Keratinocyte (primary cell): ENCODE results near the gene EPHA6. TPM values are rescaled to one million over a fixed set of nuclear protein-coding genes. Genes with fewer than 3 reads are reported as not detected.

Experiments used
- DNase-seq: peaks from one replicate; pipeline ENCODE4 v3.0.0-alpha.2; 2011; ENCODE audit warnings: low read depth, missing footprints, low spot score
- FAIRE-seq: peaks from 2 replicates; lab custom pipeline; 2011; peaks lifted over from hg19 to GRCh38; lab: Jason Lieb, UNC
- H2AFZ ChIP-seq: 2 replicates; pipeline ENCODE4 v1.6.0; 2012; ENCODE audit warnings: low read length, control low read depth, inconsistent platforms; ENCODE audit not compliant: control insufficient read depth
- H3K27ac ChIP-seq: 2 replicates; pipeline ENCODE4 v1.5.1; 2011; ENCODE audit warnings: low read length; ENCODE audit not compliant: control insufficient read depth, insufficient read depth
- H3K27me3 ChIP-seq: 3 replicates; pipeline ENCODE4 v1.6.0; 2011; ENCODE audit warnings: low read length; ENCODE audit not compliant: control insufficient read depth, insufficient read depth; ENCODE audit errors: extremely low read depth
- H3K36me3 ChIP-seq, 2 experiments: 2 replicates in 1 of 2; 3 replicates in 1 of 2; pipeline ENCODE4 v1.5.1; 2011; ENCODE audit warnings: low read length in 2 of 2, mild to moderate bottlenecking in 1 of 2; ENCODE audit not compliant: control insufficient read depth in 2 of 2, insufficient read depth in 2 of 2; ENCODE audit errors: extremely low read depth in 1 of 2
- H3K4me1 ChIP-seq: 3 replicates; pipeline ENCODE4 v1.5.1; 2011; ENCODE audit warnings: low read length; ENCODE audit not compliant: control insufficient read depth, insufficient read depth; ENCODE audit errors: extremely low read depth
- H3K4me2 ChIP-seq: 3 replicates; pipeline ENCODE4 v1.6.0; 2011; ENCODE audit warnings: low read depth, low read length; ENCODE audit not compliant: control insufficient read depth, insufficient read depth; ENCODE audit errors: extremely low read depth
- H3K4me3 ChIP-seq, 3 experiments: fragments of 200-600 bp in 1 of 3; sonication (generic) in 1 of 3; 2 replicates in 2 of 3; 3 replicates in 1 of 3; pipeline ENCODE4 v1.5.1; 2011 to 2016; ENCODE audit warnings: low read length in 3 of 3, mild to moderate bottlenecking in 3 of 3, control low read depth in 2 of 3, inconsistent platforms in 1 of 3, low read depth in 1 of 3, mixed read lengths in 1 of 3, mixed run types in 1 of 3, moderate library complexity in 1 of 3; ENCODE audit not compliant: control insufficient read depth in 2 of 3, insufficient read depth in 2 of 3; ENCODE audit errors: extremely low read depth in 1 of 3
- H3K79me2 ChIP-seq: 2 replicates; pipeline ENCODE4 v1.6.0; 2012; ENCODE audit warnings: low read length; ENCODE audit not compliant: control insufficient read depth, insufficient read depth
- H3K9ac ChIP-seq: 3 replicates; pipeline ENCODE4 v1.6.0; 2011; ENCODE audit warnings: low read length; ENCODE audit not compliant: control insufficient read depth, insufficient read depth; ENCODE audit errors: extremely low read depth
- H3K9me1 ChIP-seq: 3 replicates; pipeline ENCODE4 v1.6.0; 2011; ENCODE audit warnings: low read length; ENCODE audit not compliant: control insufficient read depth, insufficient read depth; ENCODE audit errors: extremely low read depth
- H3K9me3 ChIP-seq: 2 replicates; pipeline ENCODE4 v1.5.1; 2012; ENCODE audit warnings: low read depth, low read length; ENCODE audit not compliant: control insufficient read depth
- H4K20me1 ChIP-seq: 3 replicates; pipeline ENCODE4 v1.6.0; 2011; ENCODE audit warnings: low read length; ENCODE audit not compliant: control insufficient read depth, insufficient read depth; ENCODE audit errors: extremely low read depth
- CTCF ChIP-seq, 3 experiments: IDR thresholded peaks in 1 of 3; conservative IDR thresholded peaks in 1 of 3; optimal IDR thresholded peaks in 1 of 3; 2 replicates in 2 of 3; 3 replicates in 1 of 3; pipeline versions ENCODE3 to v1.5.1; 2011; ENCODE audit warnings: low read length in 3 of 3, mild to moderate bottlenecking in 3 of 3, moderate library complexity in 2 of 3, control low read depth in 1 of 3, inconsistent platforms in 1 of 3; ENCODE audit not compliant: insufficient read depth in 2 of 3; ENCODE audit errors: extremely low read depth in 1 of 3
- EZH2 ChIP-seq: IDR thresholded peaks from one replicate; pipeline ENCODE4 v1.6.1; 2012; ENCODE audit warnings: inconsistent platforms, mild to moderate bottlenecking, low read length, moderate library complexity
- dilution Hi-C: fragments of 300-500 bp; cut with MboI; formaldehyde crosslinking; loops from one replicate; pipeline ENCODE4 v1.7.0; 2020; ENCODE audit warnings: low sequenced_read_pairs; ENCODE audit not compliant: extremely low pct_ligation_motif_present
- polyA plus RNA-seq, 5 experiments: library from polyadenylated mRNA; depleted of rRNA in 3 of 5; stranded (reverse) in 3 of 5; stranded (forward) in 1 of 5; unstranded in 1 of 5; fragments of >200 nt; gene quantifications; 1 replicate in 1 of 5; 2 replicates in 3 of 5; 3 replicates in 1 of 5; pipeline versions ENCODE4 v1.2.1 to v1.2.3, GENCODE V29; 2011 to 2012; ENCODE audit warnings: missing spikeins in 2 of 5, low read depth in 1 of 5, low replicate concordance in 1 of 5

The EPHA6 gene
- polyA plus RNA-seq, 1 donor (not counting 4 experiments of a cell fraction or from before 2014, with no cell fraction given) = not detected

- Histone ChIP-seq H3K9me1 (no peaks in the 10 kb centered on the region), H3K27ac (no peak overlapping the region), H3K4me2 (no peak overlapping the region), H4K20me1 (no peaks in the 10 kb centered on the region), H3K79me2 (no peaks in the 10 kb centered on the region), H3K9ac (no peak overlapping the region), H3K27me3 (no peaks in the 10 kb centered on the region), H3K36me3 (no peaks in the 10 kb centered on the region), H3K4me3 (no peak overlapping the region), H3K4me1 (no peaks in the 10 kb centered on the region), H3K9me3 (no peaks in the 10 kb centered on the region), H2AFZ (no peak overlapping the region)
- FAIRE-seq (no peak), DNase-seq (no peak)
- dilution Hi-C loops = no loop called here
- TF ChIP-seq CTCF (optimal IDR thresholded peaks at IDR 0.05 in 1 of 3, IDR thresholded peaks at IDR 0.05 in 1 of 3, conservative IDR thresholded peaks at IDR 0.05 in 1 of 3; ENCODE audit: extremely low read depth in 1 of 3, insufficient read depth in 2 of 3, low read length in 3 of 3) = no peak
- TF ChIP-seq EZH2 = no peak
These were observed 963.8 kb downstream of the EPHA6 start for GRCh38 chr3:97778152-97778551.

GRCh38 chr3:97793420-97794019 lies 979.1 kb downstream of the EPHA6 start:
- Histone ChIP-seq H3K4me3 (no peak overlapping the region), H3K79me2 (no peaks in the 10 kb centered on the region), H2AFZ (no peak overlapping the region), H3K27ac (no peak overlapping the region), H3K4me2 (no peak overlapping the region), H3K4me1 (no peaks in the 10 kb centered on the region), H3K27me3 (no peaks in the 10 kb centered on the region), H3K9me3 (no peaks in the 10 kb centered on the region), H3K9me1 (no peaks in the 10 kb centered on the region), H3K9ac (no peak overlapping the region), H3K36me3 (no peaks in the 10 kb centered on the region), H4K20me1 (no peaks in the 10 kb centered on the region)
- dilution Hi-C loops = no loop called here
- DNase-seq = no peak
- TF ChIP-seq EZH2 = no peak
- peak in 2 of 3 experiments; percentile 60 to 71 for TF ChIP-seq CTCF (optimal IDR thresholded peaks at IDR 0.05 in 1 of 3, IDR thresholded peaks at IDR 0.05 in 1 of 3, conservative IDR thresholded peaks at IDR 0.05 in 1 of 3; ENCODE audit: extremely low read depth in 1 of 3, insufficient read depth in 2 of 3, low read length in 3 of 3)
- FAIRE-seq = peak; percentile 55
